SIG-M5 treated with dmso at 0.1 percent for 504 hours (cell line): ENCODE results near the gene PIM3.
A peak's percentile ranks its signal among the peaks of the same experiment; 100 is the strongest.

Source experiments
- DNase-seq: peaks from one replicate; lab custom pipeline; 2025; ENCODE audit not compliant: unreplicated experiment; lab: John Stamatoyannopoulos, UW

PIM3 gene

DNA sequence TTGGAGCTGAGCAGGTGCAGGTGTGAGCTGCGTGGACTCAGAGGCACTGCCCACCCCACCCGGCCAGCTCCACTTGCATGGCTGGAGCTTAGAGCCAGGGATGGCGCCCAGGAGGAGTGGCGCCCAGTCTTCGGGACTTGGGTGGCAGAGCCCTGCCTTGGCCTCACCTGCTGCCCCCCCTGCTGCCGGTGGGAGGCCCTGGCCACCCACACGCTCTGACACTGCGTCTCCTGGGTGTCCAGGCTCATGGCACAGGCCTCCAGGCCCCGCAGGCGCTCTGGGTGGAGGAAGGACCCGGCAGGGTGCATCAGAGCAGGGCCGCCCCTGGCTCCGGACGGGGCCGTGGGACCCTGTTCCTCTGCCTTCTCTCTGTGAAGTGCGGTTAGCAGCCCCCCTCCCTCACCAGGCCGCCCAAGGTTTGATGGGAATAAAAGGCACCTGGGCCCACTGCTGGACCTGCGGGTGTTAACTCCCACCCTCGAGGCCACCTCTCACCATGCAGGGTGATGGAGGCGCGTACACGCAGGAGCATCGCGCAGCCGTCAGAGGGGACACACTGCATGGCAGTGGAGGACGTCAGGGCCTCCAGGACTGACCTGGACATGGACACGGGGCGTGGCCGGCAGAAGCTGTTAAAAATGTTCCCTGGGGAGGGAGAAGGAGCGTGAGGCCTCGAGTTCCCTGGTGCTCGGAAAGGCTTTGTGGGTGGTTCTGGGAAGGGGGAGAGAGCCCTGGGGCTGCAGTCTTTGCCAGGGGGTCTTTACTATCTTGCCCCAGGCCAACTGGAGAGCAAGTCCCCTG, 40.2 kb downstream of the PIM3 start:
- no peak for DNase-seq

DNA sequence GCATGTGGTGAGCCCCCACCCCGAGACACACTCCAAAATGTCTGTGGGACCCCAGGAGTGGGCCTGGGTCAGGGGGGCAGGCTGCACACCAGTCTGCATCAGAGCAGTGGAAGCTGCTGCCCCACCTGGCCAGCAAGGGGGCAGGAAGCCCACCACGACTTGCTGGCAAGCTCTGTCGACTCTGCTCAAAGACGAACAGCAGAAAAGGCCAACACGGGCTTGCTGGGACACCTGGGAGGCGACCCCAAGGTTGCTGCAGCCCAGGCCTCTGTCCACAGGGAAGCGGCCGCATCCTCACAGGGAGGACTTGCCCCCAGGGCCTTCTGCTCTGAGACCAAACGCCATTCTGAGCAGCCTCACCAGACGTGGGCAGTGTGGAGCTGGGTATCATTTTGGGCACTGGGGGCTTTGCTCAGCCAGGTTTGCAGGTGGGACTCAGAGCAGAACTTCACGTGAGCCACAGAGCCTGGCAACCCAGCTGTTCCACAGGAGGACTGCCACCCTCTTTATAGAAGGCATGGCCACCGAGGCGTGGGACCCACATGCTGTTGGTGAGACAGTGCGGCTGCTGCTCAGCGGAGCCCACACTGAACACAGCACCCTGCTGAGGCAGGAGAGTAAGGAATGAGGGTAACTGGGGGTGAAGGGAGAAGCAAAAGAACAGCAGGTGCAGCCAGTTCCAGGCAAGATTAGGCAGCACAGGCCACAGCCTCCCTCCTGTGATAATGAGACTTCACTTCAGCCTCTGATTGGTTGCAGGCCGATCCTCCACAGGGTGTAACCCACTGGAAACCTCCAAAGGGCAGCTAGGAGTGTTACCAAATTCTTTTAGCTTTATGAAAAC, 41.0 kb downstream of the PIM3 start:
- DNase-seq: no peak

DNA sequence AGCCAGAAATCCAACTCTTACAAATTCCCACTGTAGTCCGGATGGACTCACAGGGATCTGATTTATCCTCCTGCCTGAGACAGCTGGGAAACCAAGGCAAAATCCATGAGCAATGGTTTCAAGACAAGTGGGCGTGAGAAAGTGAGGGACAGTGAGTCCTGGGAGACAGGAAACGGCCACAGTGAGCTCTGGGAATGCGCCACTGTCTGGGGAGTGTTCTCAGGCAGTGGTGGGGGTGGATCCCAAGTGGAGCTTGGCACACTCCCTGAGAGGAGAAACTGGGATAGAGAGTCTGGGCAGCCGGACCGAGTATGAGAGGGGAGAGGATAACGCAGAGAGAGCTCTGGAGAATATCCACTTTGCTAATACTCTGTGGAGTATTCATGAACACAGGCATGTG, 42.2 kb downstream of the PIM3 start:
- no peak for DNase-seq

DNA sequence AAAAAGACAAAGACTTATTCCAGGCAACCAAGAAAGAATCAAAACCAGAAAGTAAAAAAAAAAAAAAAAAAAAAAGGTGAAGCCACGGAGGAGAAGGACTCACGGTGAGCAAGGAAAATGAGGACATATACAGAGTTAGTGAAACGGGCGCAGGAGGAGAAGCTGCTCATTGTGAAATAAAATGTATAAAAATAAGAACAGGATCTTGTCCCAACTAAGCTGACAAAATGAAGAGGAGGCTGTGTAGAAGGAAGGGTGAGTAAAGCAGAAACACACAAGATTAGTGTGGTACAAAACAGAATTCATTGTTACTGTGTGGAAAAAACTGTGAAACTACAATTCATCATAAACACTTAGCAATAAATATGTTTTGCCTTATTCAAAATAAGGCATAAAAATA, 44.3 kb downstream of the PIM3 start:
- peak; percentile 76 for DNase-seq

DNA sequence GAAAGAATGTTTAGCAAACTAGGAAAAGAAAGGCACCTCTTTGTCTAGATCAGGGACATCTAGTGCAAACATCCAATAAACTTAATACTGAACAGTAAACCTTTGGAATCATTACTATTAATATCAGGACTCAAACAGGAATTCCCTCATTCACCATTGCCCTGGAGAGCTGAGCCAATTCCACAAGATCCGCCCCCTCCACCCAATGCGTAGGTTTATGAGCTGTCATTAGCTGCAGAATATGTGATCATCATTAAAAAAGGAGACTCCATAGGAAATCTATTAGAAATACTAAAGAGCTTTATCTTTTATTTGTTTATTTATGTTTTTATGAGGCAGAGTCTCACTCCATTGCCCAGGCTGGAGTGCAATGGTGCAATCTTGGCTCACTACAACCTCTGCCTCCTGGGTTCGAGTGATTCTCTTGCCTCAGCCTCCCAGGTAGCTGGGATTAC, 46.5 kb downstream of the PIM3 start:
- no peak for DNase-seq

DNA sequence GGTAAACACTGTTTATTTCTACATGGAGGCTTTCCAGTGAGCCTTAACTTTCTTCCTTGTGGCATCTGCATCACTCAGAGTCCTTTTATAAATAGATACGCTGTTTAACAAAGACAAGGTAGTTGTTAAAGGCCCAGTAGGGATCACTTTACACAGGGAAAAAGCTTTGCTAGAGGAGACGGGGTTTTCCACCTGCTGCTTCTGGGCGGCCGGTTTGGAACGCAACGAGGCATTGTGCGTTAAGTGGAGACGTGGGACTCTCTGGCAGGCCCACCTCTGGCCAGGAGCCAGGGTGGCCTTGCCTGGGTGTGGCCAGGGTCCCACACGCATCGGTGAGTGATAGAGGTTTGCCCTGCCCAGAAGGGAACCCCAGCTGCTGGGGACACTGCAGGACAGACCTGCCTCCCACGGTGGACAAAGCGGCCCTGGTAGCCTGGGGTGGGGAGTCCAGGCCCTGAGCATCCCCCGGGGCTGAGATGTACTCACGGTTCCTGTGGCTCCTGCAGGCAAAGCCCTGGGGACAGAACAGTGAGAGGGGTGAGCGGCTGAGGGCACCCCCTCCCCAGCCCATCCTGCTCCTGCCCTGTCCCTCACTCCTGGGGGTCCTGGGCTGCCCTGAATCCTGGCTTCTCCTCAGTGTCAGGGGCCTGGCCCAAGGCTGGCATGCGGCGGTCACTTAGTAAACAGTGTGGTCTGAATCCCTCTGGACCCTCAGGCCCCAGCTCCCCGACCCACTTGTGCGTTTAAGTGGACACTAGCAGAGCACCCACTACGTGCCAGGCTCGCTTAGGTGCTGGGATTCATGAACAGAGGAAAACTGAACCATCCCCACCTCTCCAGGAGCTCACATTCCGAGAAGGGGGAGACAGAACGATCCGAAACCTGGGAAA, 47.8 kb downstream of the PIM3 start:
- no peak for DNase-seq

DNA sequence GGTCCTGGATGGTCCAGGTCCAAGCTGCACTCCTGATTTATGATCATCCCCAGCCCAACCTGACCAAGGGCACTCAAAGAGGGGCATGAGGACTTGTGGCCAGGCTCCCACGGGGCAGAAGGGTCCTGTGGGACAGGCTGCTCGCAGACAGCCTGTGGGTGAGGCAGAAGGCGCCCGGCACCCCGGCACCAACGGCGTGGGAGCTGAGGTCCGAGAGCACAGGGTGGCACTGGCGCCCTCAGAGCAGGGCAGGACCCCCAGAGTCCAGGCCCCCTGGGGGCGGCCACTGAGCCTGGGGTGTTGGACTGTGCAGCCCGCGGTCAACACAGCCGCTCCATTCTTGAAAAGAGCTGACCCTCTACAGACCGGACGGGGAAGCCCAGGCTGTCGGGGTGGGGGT, 48.7 kb downstream of the PIM3 start:
- no peak for DNase-seq

DNA sequence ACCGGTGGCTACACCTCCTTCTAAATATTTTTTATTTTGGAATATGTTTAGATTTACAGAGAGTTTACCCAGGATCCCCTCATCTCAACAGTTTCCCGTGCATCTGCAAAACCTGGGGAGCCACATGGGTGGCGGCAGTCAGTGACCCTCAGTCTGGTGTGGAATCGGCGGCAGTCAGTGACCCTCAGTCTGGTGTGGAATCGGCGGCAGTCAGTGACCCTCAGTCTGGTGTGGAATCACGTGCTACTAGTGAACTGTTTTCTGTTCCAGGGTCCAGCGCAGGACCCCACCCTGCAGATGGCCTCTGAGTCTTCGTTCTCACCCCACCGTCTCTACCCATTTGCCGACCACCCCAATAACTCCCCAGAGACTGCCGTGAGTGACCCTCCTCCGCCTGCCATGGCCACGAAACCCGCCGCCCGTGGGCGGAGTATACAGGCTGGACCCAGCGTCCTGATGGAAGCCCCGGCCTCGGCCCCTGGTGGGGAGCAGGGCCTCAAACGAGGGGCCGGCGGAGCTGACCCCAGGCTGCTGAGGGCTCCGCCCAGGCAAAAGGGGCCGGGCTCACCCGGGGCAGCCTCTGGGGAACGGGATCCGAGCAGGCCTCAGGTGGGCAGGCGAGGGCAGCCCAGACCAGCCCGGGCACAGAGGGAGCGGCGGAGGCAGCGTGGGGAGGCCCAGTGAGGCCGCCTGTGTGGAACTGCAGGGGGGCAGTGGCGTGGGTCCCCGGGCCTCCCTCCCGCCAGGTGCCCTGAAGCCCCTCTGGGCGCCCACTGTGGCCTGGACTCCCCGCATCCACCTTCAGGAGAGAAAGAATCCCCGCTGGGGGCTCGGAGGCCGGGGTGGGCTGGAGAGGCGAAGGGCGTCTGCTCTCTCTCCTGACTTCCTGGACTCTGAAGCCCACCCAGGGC, 49.4 kb downstream of the PIM3 start:
- DNase-seq: no peak

DNA sequence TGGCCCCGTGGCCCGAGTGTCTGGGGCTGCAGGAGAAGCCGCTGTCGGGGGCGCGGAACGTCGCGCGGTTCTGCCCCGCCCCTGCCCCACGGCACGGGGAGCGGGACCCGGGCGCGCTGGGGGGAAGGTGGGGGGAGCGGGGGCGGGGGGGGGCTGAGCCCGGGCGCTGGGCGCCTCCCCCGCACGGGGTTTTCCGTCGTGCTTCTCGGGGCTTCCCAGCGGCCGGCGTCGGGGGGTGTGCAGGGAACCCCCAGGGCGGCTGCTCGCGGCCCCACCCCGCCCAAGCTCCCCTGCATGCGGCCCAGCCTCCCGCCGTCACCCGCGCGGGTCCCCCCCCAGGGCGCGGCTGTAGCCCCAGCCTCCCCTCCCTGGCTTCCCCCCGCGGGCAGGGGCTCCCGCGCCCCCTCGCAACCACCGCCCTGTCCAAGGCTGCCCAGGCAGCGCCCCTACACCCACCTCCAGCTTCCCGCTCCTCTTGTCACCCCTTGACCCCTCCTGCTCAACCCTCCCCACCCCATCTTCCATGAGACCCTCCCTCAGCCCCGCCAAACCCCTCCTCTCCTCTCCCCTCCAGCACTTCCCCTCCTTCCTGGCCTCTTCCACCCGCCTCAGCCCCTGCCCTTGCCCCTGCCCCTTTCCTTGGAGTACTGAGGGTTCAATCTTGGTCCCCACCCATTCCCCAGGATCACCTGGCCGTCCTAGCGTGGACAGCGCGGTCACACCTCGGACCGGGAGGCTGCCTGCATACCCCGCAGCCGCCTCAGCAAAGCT, 50.3 kb downstream of the PIM3 start:
- DNase-seq: no peak

DNA sequence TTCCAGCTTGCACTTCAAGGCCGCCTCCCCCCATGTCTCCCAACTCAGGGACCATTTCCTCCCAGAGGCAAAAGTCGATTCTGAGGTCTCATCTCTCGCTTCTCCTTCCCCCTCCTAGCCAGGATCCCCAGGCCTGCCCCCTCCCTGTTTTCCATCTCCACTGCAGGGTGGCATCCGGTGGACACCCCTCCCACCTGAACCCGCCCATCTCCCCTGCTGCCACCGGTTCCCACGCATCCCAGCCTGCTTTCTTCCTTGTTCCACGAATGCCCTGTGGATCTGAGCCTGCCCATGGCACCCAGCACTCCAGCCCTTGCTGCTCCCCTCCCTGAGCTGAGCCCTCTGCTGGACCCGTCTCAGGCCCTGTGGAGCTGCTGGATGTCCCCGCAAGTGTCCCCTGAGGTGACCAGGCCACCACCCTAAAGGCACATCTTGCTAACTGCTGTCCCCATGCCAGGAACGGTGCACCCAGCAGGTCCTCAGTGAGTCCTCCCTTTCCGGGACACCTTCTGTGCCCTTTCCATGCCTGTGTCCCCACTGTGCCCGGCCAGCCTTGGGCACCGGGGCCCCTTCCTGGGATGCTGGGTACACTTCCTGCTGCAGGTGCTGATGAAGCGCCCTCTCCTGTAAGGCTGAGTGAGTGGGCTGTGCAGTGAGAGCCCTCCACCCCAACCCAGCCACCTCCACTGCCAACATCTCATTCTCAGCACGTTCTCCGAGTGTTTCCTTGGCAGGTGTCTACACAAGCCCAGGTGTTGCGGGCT, 51.1 kb downstream of the PIM3 start:
- no peak for DNase-seq

DNA sequence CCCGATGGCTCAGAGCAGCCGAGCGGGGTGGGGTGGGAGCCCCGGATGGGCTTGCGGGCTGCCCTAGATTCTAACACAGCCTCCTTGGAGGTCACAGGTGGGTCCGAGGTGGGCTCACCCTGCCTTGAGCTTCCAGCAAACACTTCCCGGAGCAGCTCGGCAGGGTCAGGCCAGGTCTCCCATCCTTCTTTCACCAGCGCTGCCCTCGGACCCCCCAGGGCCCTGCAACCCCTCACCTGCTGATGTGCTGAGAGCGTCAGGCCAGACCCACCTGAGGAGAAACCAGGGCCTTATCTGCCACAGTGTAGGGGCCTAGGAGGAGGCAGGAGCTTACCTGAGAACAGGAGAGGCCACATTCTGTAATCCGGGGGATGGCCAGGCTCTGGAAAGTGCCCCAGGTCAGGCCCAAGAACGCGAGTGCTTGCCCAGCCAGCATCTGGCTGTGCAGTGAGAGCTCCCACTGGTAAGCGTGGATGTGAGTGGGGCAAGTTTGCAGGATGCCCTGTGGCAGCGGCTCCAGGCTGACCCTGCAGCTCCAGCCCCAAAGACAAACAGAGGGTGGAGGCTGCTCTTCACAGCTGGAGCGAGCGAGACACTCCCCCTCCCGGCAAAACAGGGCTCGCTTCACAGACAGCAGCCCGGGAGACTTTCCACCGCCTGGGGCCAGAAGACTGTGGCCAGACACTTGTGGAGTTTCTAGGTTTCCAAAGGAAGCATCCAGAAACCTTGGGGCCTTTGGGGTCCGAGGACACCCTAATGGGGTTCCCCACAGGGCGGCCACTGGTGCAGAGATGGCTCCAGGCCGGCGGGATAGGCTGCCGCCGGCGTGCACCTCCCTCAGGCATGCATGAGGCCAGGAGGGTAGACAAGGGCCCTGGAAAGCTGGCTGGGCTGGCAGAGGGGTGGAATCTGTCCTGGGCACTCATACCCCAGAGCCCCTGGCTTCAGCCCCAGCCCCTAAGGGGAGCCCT, 51.9 kb downstream of the PIM3 start, which contains the start of gene IL17REL:
Gene IL17REL (minus strand): TSS at position 555 of the 971 bp plus-strand sequence. CDS start 119 bp downstream, at position 436.
- no peak for DNase-seq
